Right atrium auricular region (tissue), 2 donors: ENCODE data around the gene GAN. TPM values are rescaled to one million over a fixed set of nuclear protein-coding genes. Genes with fewer than 3 reads are reported as not detected.

Experiments used
- DNase-seq: peaks from one replicate; pipeline ENCODE4 v3.0.0-alpha.2; 2019; ENCODE audit warnings: low spot score
- H3K27ac ChIP-seq, 2 donors: fragments of 200-600 bp; sonication (generic); 1 replicate in 1 of 2; 2 replicates in 1 of 2; pipeline ENCODE4 v1.5.1; 2016 to 2019
- H3K27me3 ChIP-seq, 2 donors: fragments of 200-600 bp; sonication (generic); one replicate each; pipeline versions ENCODE4 v1.5.1 to v1.6.0; 2017 to 2019
- H3K36me3 ChIP-seq: fragments of 200-600 bp; sonication (generic); one replicate; pipeline ENCODE4 v1.5.1; 2016
- H3K4me1 ChIP-seq, 2 donors: fragments of 200-600 bp; sonication (generic); one replicate each; pipeline versions ENCODE4 v1.5.1 to v1.6.0; 2017 to 2019
- H3K4me3 ChIP-seq, 2 donors: fragments of 200-600 bp; sonication (generic); 1 replicate in 1 of 2; 2 replicates in 1 of 2; pipeline ENCODE4 v1.5.1; 2017 to 2019; ENCODE audit warnings: mild to moderate bottlenecking in 1 of 2, moderate library complexity in 1 of 2
- H3K9me3 ChIP-seq, 2 donors: fragments of 200-600 bp; sonication (generic); one replicate each; pipeline ENCODE4 v1.5.1; 2019
- CTCF ChIP-seq, 2 donors: fragments of 200-600 bp; sonication (generic); IDR thresholded peaks; one replicate each; pipeline ENCODE4 v1.5.1; 2019; ENCODE audit warnings: antibody characterized with exemption in 2 of 2
- total RNA-seq, 2 donors: library from RNA; depleted of rRNA; stranded (reverse); fragments of >200 nt; gene quantifications; one replicate each; pipeline ENCODE4 v1.1.0, GENCODE V29; 2016

Gene GAN
- total RNA-seq, 2 donors from 2014 or later, result 8.8 to 10.7 TPM

- H3K27me3 ChIP-seq, result no peaks in the 10 kb centered on the region
- H3K27ac ChIP-seq, result peak overlapping the region; percentile 3 to 29
- DNase-seq, result no peak
- no peak overlapping the region for H3K4me3 ChIP-seq
- peaks cover 0 to 21% of the 10 kb centered on the region in 2 donors for H3K4me1 ChIP-seq
- peaks cover 11% of the 10 kb centered on the region for H3K36me3 ChIP-seq
- no peak for TF ChIP-seq CTCF (IDR thresholded peaks at IDR 0.05)
- H3K9me3 ChIP-seq, result no peaks in the 10 kb centered on the region
Measured at GRCh38 chr16:81394966-81395655, 80.3 kb downstream of the GAN start.

GRCh38 chr16:81397058-81397878, 82.5 kb downstream of the GAN start:
- Histone ChIP-seq H3K36me3 (no peaks in the 10 kb centered on the region), H3K27ac (no peak overlapping the region), H3K9me3 (no peaks in the 10 kb centered on the region), H3K27me3 (no peaks in the 10 kb centered on the region), H3K4me3 (no peak overlapping the region), H3K4me1 (peaks cover 0 to 21% of the 10 kb centered on the region in 2 donors)
- DNase-seq, result no peak
- no peak for TF ChIP-seq CTCF (IDR thresholded peaks at IDR 0.05)

GRCh38 chr16:81397879-81398520, 83.2 kb downstream of the GAN start:
- H3K9me3 ChIP-seq, result no peaks in the 10 kb centered on the region
- H3K36me3 ChIP-seq, result no peaks in the 10 kb centered on the region
- peaks cover 0 to 21% of the 10 kb centered on the region in 2 donors for H3K4me1 ChIP-seq
- no peak overlapping the region for H3K4me3 ChIP-seq
- no peak for DNase-seq
- H3K27me3 ChIP-seq, result no peaks in the 10 kb centered on the region
- no peak for TF ChIP-seq CTCF (IDR thresholded peaks at IDR 0.05)
- no peak overlapping the region for H3K27ac ChIP-seq

GRCh38 chr16:81399909-81400308, 85.1 kb downstream of the GAN start:
- TF ChIP-seq CTCF (IDR thresholded peaks at IDR 0.05), result no peak
- Histone ChIP-seq H3K9me3 (no peaks in the 10 kb centered on the region), H3K27ac (no peak overlapping the region), H3K27me3 (no peaks in the 10 kb centered on the region), H3K4me3 (no peak overlapping the region), H3K36me3 (no peaks in the 10 kb centered on the region), H3K4me1 (peaks cover 0 to 27% of the 10 kb centered on the region in 2 donors)
- no peak for DNase-seq

- DNase-seq, result peak; percentile 61
- H3K27ac ChIP-seq, result no peak overlapping the region
- H3K4me3 ChIP-seq, result no peak overlapping the region
- no peaks in the 10 kb centered on the region for H3K27me3 ChIP-seq
- no peaks in the 10 kb centered on the region for H3K36me3 ChIP-seq
- H3K9me3 ChIP-seq, result no peaks in the 10 kb centered on the region
- peaks cover 0 to 13% of the 10 kb centered on the region in 2 donors for H3K4me1 ChIP-seq
- TF ChIP-seq CTCF (IDR thresholded peaks at IDR 0.05), result no peak
Measured at GRCh38 chr16:81401035-81401950, 86.5 kb downstream of the GAN start.
